Measurements from ENCODE around the gene LDLRAP1. TPM values are rescaled to one million over a fixed set of nuclear protein-coding genes. Genes with fewer than 3 reads are reported as not detected.

Gene LDLRAP1
- total and polyA plus RNA-seq, 8 donors = 17.0 to 28.7 (median 22.4) TPM

DNA sequence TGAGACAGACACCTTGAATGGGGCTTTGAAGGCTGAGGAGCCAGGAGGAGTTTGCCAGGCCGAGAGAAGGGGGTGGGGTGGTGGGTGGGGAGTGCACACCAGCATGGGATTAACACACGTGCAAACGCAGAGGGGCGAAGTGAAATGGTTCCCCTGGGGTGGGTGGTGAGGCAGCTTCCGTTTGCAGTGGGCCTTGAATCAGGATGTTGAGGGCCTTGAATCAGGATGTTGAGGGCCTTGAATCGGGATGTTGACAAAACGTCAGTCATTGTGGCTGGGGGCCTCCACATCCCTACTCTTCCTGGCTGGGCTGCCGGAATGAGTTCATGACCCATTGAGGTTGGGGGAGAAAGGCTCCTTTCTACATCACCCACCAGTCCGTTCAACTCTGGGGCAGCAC lies 16.6 kb downstream of the LDLRAP1 start:
- Histone ChIP-seq H3K9me3 (no peaks in the 10 kb centered on the region), H3K36me3 (peaks cover 0 to 42% of the 10 kb centered on the region in 2 donors), H3K27me3 (no peaks in the 10 kb centered on the region), H3K4me1 (peaks cover 15 to 68% of the 10 kb centered on the region in 2 donors), H3K4me3 (no peak overlapping the region), H3K27ac (peak overlapping the region in 1 of 2 donors; percentile 48)
- no peak for ATAC-seq
- TF ChIP-seq, protein P1, sequence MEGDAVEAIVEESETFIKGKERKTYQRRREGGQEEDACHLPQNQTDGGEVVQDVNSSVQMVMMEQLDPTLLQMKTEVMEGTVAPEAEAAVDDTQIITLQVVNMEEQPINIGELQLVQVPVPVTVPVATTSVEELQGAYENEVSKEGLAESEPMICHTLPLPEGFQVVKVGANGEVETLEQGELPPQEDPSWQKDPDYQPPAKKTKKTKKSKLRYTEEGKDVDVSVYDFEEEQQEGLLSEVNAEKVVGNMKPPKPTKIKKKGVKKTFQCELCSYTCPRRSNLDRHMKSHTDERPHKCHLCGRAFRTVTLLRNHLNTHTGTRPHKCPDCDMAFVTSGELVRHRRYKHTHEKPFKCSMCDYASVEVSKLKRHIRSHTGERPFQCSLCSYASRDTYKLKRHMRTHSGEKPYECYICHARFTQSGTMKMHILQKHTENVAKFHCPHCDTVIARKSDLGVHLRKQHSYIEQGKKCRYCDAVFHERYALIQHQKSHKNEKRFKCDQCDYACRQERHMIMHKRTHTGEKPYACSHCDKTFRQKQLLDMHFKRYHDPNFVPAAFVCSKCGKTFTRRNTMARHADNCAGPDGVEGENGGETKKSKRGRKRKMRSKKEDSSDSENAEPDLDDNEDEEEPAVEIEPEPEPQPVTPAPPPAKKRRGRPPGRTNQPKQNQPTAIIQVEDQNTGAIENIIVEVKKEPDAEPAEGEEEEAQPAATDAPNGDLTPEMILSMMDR (IDR thresholded peaks at IDR 0.05) = no peak
- intact Hi-C loops (cut with DNase I) = no loop called here
- no peak for DNase-seq

- DNase-seq (no peak), ATAC-seq (no peak)
- TF ChIP-seq, protein P1 (IDR thresholded peaks at IDR 0.05) = no peak
- Histone ChIP-seq H3K27me3 (no peaks in the 10 kb centered on the region), H3K9me3 (no peaks in the 10 kb centered on the region), H3K4me1 (peaks cover 13 to 66% of the 10 kb centered on the region in 2 donors), H3K4me3 (no peak overlapping the region), H3K36me3 (peaks cover 0 to 49% of the 10 kb centered on the region in 2 donors), H3K27ac (peak overlapping the region in 1 of 2 donors; percentile 55)
- intact Hi-C loops (cut with DNase I) = no loop called here
Observed at GRCh38 chr1:25560788-25561187, 17.4 kb downstream of the LDLRAP1 start.

- ATAC-seq (no peak), DNase-seq (no peak)
- peak overlapping the region in 1 of 2 donors; percentile 55 for H3K27ac ChIP-seq
- no peaks in the 10 kb centered on the region for H3K27me3 ChIP-seq
- H3K4me1 ChIP-seq = peaks cover 8 to 59% of the 10 kb centered on the region in 2 donors
- intact Hi-C loops (cut with DNase I) = no loop called here
- no peak overlapping the region for H3K4me3 ChIP-seq
- TF ChIP-seq, protein P1 (IDR thresholded peaks at IDR 0.05) = no peak
- peaks cover 0 to 51% of the 10 kb centered on the region in 2 donors for H3K36me3 ChIP-seq
- H3K9me3 ChIP-seq = no peaks in the 10 kb centered on the region
Observed at GRCh38 chr1:25561421-25562100, 18.2 kb downstream of the LDLRAP1 start.

DNA sequence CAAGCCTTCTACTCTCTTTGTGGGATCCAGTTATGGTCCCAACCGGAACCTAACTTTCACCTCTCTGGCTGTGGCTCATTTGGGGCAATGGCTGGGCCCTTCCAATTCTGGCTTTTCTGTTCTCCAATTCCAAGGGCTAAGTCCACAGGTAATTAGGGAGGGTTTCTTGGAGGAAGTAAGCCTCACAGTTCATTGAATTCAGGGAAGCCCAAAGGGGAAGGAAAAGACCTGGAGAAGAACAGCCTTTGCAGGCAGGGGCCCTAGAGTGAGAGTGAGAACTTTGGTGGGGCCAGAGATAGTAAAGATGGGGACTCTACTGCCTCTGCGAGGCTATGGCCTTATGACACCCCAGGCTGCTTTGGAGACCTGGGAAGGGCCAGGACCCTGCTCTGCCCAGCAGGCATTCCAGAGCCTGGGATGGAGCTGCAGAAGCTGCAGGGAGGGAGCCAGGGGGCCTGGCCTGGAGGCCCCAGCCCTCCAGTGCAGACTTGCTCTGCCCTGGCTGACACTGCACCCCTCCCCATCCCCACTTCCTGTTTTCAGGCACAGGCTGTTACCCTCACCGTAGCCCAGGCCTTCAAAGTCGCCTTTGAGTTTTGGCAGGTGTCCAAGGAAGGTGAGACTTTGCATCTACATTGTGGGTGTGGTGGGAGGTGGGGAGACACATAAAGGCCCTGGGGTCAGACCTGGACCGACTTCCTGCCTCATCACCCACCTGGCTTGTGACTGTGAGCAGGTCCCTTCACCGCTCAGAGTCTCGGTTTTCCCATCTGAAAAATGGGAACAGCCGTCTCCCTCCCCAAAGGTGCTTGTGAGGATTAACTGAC lies 18.9 kb downstream of the LDLRAP1 start:
- TF ChIP-seq, protein P1 (IDR thresholded peaks at IDR 0.05) = no peak
- no peaks in the 10 kb centered on the region for H3K27me3 ChIP-seq
- H3K27ac ChIP-seq = peak overlapping the region in 1 of 2 donors; percentile 55
- H3K9me3 ChIP-seq = no peaks in the 10 kb centered on the region
- ATAC-seq = peak; percentile 29
- no peak overlapping the region for H3K4me3 ChIP-seq
- intact Hi-C loops (cut with DNase I) = no loop called here
- peak in 1 of 4 donors; percentile 60 for DNase-seq
- peaks cover 0 to 58% of the 10 kb centered on the region in 2 donors for H3K36me3 ChIP-seq
- peaks cover 4 to 51% of the 10 kb centered on the region in 2 donors for H3K4me1 ChIP-seq

- peaks cover 0 to 60% of the 10 kb centered on the region in 2 donors for H3K36me3 ChIP-seq
- no peak overlapping the region for H3K27ac ChIP-seq
Observed at GRCh38 chr1:25562928-25563283, 19.5 kb downstream of the LDLRAP1 start.

More at GRCh38 chr1:25562928-25563283, 19.5 kb downstream of the LDLRAP1 start:
- intact Hi-C loops (cut with DNase I) = no loop called here
- Histone ChIP-seq H3K9me3 (no peaks in the 10 kb centered on the region), H3K27me3 (no peaks in the 10 kb centered on the region), H3K4me1 (peaks cover 9 to 50% of the 10 kb centered on the region in 2 donors), H3K4me3 (no peak overlapping the region)
- TF ChIP-seq, protein P1 (IDR thresholded peaks at IDR 0.05) = no peak
- DNase-seq (peak in 1 of 4 donors; percentile 50), ATAC-seq (no peak)

All from left lung (tissue), 10 donors.